Epithelial cell of proximal tubule (primary cell): ENCODE results near the gene SLCO1A2. TPM values are rescaled to one million over a fixed set of nuclear protein-coding genes. Genes with fewer than 3 reads are reported as not detected.

Experiments used
- DNase-seq: peaks from one replicate; pipeline ENCODE4 v3.0.0-alpha.2; 2011; ENCODE audit warnings: low read depth
- H3K4me3 ChIP-seq: 2 replicates; pipeline ENCODE4 v1.5.1; 2011; ENCODE audit warnings: low read depth, mild to moderate bottlenecking, low read length
- CTCF ChIP-seq: conservative IDR thresholded peaks from 2 replicates; pipeline ENCODE4 v1.5.1; 2012; ENCODE audit warnings: low read depth, mild to moderate bottlenecking, low read length
- total RNA-seq: library from RNA; depleted of rRNA; stranded (reverse); fragments of >200 nt; gene quantifications from 2 replicates; pipeline ENCODE4 v1.2.3, GENCODE V29; 2015

Gene SLCO1A2
- total RNA-seq, 1 donor from 2014 or later: not detected

DNA sequence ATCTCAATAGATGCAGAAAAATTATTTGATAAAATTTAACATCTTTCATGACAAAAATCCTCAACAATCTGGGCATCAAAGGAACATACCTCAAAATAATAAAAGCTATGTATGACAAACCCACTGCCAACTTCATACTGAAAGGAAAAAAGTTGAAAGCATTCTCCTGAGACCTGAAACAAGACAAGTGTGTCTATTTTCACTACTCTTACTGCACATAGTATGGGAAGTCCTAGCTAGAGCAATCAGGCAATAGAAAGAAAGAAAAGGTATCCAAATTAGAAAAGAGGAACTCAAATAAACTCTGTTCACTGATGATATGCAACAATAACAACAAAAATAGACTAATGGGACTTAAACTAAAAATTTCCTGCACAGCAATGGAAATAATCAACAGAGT lies 113.6 kb downstream of the SLCO1A2 start:
- DNase-seq: no peak
- no peak overlapping the region for H3K4me3 ChIP-seq
- TF ChIP-seq CTCF: no peak

DNA sequence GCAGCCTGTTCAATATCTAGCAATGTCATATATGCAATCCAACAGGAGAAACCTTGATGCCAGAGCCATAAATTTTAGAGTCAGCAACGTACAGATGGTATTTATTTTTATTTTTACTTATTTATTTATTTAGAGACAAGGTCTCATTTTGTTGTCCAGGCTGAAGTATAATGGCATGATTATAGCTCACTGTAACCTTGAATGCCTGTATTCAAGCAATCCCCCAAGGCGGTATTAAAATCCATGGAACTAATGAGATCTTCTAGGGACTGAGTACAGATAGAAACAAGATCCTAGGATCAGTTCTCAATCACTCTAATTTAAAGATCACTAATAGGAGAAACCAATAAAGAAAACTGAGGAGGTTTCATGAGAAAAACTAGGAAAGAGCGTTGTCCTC lies 114.5 kb downstream of the SLCO1A2 start:
- no peak for TF ChIP-seq CTCF
- DNase-seq: no peak
- H3K4me3 ChIP-seq: no peak overlapping the region

GRCh38 chr12:21219206-21219605 lies 115.5 kb downstream of the SLCO1A2 start:
- no peak overlapping the region for H3K4me3 ChIP-seq
- TF ChIP-seq CTCF: no peak
- DNase-seq: no peak

Other genes starting within 250 kb of the SLCO1A2 start
- gene SLCO1B1, start 203.7 kb downstream of the SLCO1A2 start, total RNA-seq: not detected in 2 replicates
- not detected in 2 replicates for gene IAPP, start 38.0 kb upstream of the SLCO1A2 start, total RNA-seq
- gene PYROXD1, start 102.7 kb upstream of the SLCO1A2 start, total RNA-seq: 10.1 and 11.1 TPM in 2 replicates
- 32.5 and 40.4 TPM in 2 replicates for gene RECQL, start 166.7 kb upstream of the SLCO1A2 start, total RNA-seq
- gene GOLT1B, start 166.9 kb upstream of the SLCO1A2 start, total RNA-seq: 31.1 and 40.0 TPM in 2 replicates
- 2.1 and 3.1 TPM in 2 replicates for gene SPX, start 191.4 kb upstream of the SLCO1A2 start, total RNA-seq